HepG2 (cell line): Measurements from ENCODE around the gene NT5DC1.

Experiments used
- CTCF ChIP-seq: sonication (generic); formaldehyde crosslinking; IDR thresholded peaks from 2 replicates; pipeline ENCODE4 v1.5.0; 2020; ENCODE audit warnings: mild to moderate bottlenecking, missing genetic modification reagents, moderate library complexity
- E2F5 ChIP-seq: sonication (generic); formaldehyde crosslinking; conservative IDR thresholded peaks from 2 replicates; pipeline ENCODE4 v1.4.0; 2020; ENCODE audit warnings: missing genetic modification reagents
- EZH2 ChIP-seq: conservative IDR thresholded peaks from 2 replicates; pipeline ENCODE4 v1.6.1; 2012; ENCODE audit warnings: mild to moderate bottlenecking, low read depth, low read length, moderate library complexity
- PBX2 ChIP-seq: IDR thresholded peaks from 2 replicates; pipeline ENCODE4 v1.6.1; 2016; ENCODE audit warnings: control low read depth
- POLR2A ChIP-seq, 2 experiments: IDR thresholded peaks; 2 replicates each; pipeline ENCODE4 v1.6.1; 2011; ENCODE audit warnings: low read depth in 2 of 2, low read length in 2 of 2, mild to moderate bottlenecking in 1 of 2, moderate library complexity in 1 of 2; ENCODE audit not compliant: insufficient read depth in 1 of 2
- PRDM4 ChIP-seq: sonication (generic); formaldehyde crosslinking; IDR thresholded peaks from 2 replicates; pipeline ENCODE4 v1.9.0; 2021; ENCODE audit warnings: missing genetic modification reagents, borderline replicate concordance
- ZFP36 ChIP-seq: fragments of 150-350 bp; IDR thresholded peaks from 2 replicates; pipeline ENCODE4 v1.6.1; 2018; ENCODE audit warnings: borderline replicate concordance, low read length, low read depth; ENCODE audit not compliant: partially characterized antibody
- ZNF33A ChIP-seq: sonication (generic); formaldehyde crosslinking; IDR thresholded peaks from 2 replicates; pipeline ENCODE4 v1.5.1; 2020; ENCODE audit warnings: missing genetic modification reagents, mild to moderate bottlenecking, moderate library complexity, borderline replicate concordance

- TF ChIP-seq E2F5 (CRISPR knock-in tag), result no peak
- TF ChIP-seq ZNF33A (CRISPR knock-in tag), result no peak
- TF ChIP-seq PBX2 (CRISPR knock-in tag), result no peak
- TF ChIP-seq POLR2A (IDR thresholded peaks at IDR 0.05; ENCODE audit: insufficient read depth in 1 of 2, low read depth in 2 of 2, low read length in 2 of 2), result no peak
- TF ChIP-seq EZH2, result no peak
- no peak for TF ChIP-seq ZFP36
- TF ChIP-seq CTCF (CRISPR knock-in tag), result no peak
- TF ChIP-seq PRDM4 (CRISPR knock-in tag), result no peak
These were observed 186.2 kb downstream of the NT5DC1 start for GRCh38 chr6:116286773-116287358.
